ENCODE data around the gene ANKHD1. TPM values are rescaled to one million over a fixed set of nuclear protein-coding genes. Genes with fewer than 3 reads are reported as not detected.
A peak's percentile ranks its signal among the peaks of the same experiment; 100 is the strongest.

The ANKHD1 gene
- total and polyA plus RNA-seq, 4 donors = 17.0 to 138 (median 94.8) TPM

DNA sequence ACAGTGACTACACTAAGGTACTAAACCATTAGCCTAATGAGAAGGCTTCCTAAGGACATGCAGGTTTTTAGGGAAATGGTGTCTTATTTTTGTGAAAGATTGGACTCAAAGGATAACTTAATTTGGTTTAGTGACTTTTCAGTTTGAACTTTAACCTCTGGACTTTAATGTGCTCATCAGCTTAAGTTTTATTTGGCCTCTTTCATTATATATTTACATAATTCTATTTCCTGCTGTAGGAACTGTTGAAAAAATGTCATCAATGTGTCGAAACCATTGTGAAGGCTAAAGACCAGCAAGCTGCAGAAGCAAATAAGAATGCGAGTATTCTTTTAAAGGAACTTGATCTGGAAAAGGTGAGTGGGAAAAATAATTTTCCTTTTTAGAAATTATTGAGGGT, 111.5 kb downstream of the ANKHD1 start:
- Histone ChIP-seq H3K36me3 (ENCODE audit: control insufficient read depth in 1 of 2, insufficient read depth in 2 of 2, low read length in 1 of 2) (peaks cover 0 to 2% of the 10 kb centered on the region in 2 donors), H3K4me1 (ENCODE audit: control insufficient read depth in 1 of 2, insufficient read depth in 2 of 2, low read length in 2 of 2) (no peaks in the 10 kb centered on the region), H3K27ac (ENCODE audit: low read depth in 1 of 2, low read length in 2 of 2) (no peak overlapping the region), H3K9me3 (ENCODE audit: control insufficient read depth, low read length) (no peaks in the 10 kb centered on the region), H3K4me3 (ENCODE audit: low read length in 2 of 2) (no peak overlapping the region), H3K27me3 (ENCODE audit: control insufficient read depth in 1 of 2, insufficient read depth in 2 of 2, low read length in 1 of 2) (no peaks in the 10 kb centered on the region)
- ATAC-seq (ENCODE audit: low FRiP score) = no peak
- DNase-seq = no peak
- 94 to 95% methylated on average over 2 of the region's 2 CpGs for WGBS, 2 donors
- intact Hi-C loops (cut with DNase I) = no loop called here

DNA sequence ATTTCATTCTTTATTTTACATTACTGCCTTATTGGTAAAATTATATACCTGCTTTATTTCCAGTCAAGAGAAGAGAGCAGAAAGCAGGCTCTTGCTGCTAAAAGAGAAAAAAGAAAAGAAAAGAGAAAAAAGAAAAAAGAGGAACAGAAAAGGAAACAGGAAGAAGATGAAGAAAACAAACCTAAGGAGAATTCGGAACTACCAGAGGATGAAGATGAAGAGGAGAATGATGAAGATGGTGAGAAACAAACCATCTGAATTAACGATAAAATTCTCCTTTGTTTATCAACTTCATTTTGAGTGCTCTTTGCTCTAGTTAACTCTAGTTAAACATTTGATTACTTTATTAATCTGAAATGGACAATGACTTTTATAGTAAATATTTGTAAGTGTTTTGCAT, 122.4 kb downstream of the ANKHD1 start:
- no peaks in the 10 kb centered on the region for H3K27me3 ChIP-seq (ENCODE audit: control insufficient read depth in 1 of 2, insufficient read depth in 2 of 2, low read length in 1 of 2)
- DNase-seq (no peak), ATAC-seq (ENCODE audit: low FRiP score) (no peak)
- H3K9me3 ChIP-seq (ENCODE audit: control insufficient read depth, low read length) = no peaks in the 10 kb centered on the region
- WGBS, 2 donors = 88 to 91% methylated on average over 2 of the region's 2 CpGs
- H3K4me3 ChIP-seq (ENCODE audit: low read length in 2 of 2) = no peak overlapping the region
- peaks cover 0 to 10% of the 10 kb centered on the region in 2 donors for H3K36me3 ChIP-seq (ENCODE audit: control insufficient read depth in 1 of 2, insufficient read depth in 2 of 2, low read length in 1 of 2)
- intact Hi-C loops (cut with DNase I) = no loop called here
- H3K4me1 ChIP-seq (ENCODE audit: control insufficient read depth in 1 of 2, insufficient read depth in 2 of 2, low read length in 2 of 2) = no peaks in the 10 kb centered on the region
- no peak overlapping the region for H3K27ac ChIP-seq (ENCODE audit: low read depth in 1 of 2, low read length in 2 of 2)

DNA sequence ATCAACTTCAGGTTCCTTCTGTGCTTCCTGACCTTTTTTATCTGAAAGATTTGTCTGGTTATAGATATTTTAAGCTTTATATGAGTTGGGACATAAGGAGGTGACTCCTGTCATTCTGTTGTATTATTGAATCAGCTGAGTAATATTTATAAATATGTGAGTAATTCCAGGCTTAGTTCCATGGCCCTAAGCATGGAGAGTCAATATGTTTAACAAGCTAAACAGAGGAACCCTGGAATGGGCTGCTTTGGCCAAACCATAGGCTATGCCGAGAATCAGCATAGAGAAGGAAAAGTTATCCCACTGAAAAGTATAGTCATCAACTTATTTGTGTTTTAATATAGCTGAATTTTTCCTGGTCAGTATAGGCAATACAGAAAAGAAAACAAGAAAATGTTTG, 138.6 kb downstream of the ANKHD1 start:
- Histone ChIP-seq H3K27ac (ENCODE audit: low read depth in 1 of 2, low read length in 2 of 2) (no peak overlapping the region), H3K27me3 (ENCODE audit: control insufficient read depth in 1 of 2, insufficient read depth in 2 of 2, low read length in 1 of 2) (no peaks in the 10 kb centered on the region), H3K4me1 (ENCODE audit: control insufficient read depth in 1 of 2, insufficient read depth in 2 of 2, low read length in 2 of 2) (no peaks in the 10 kb centered on the region), H3K36me3 (ENCODE audit: control insufficient read depth in 1 of 2, insufficient read depth in 2 of 2, low read length in 1 of 2) (peaks cover 3 to 10% of the 10 kb centered on the region in 2 donors), H3K9me3 (ENCODE audit: control insufficient read depth, low read length) (no peaks in the 10 kb centered on the region), H3K4me3 (ENCODE audit: low read length in 2 of 2) (no peak overlapping the region)
- 86 to 91% methylated on average over 1 of the region's 1 CpG for WGBS, 2 donors
- ATAC-seq (ENCODE audit: low FRiP score) = no peak
- intact Hi-C loops (cut with DNase I) = no loop called here
- DNase-seq = no peak

DNA sequence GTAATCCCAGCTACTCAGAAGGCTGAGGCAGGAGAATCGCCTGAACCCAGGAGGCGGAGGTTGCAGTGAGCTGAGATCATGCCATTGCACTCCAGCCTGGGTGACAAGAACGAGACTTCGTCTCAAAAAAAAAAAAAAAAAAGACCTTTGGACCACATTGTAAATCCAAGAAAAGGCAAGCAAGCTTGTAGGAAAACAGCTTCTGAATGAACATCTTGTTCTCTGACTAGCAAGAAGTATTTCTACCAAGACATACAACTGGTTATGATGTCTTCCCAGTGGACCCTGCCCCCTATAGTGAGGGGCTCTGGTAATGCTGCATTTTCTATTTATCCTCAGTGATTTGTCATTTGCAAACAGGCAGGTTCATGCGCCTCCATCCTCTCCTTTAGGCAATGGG, 141.3 kb downstream of the ANKHD1 start:
- H3K27me3 ChIP-seq (ENCODE audit: control insufficient read depth in 1 of 2, insufficient read depth in 2 of 2, low read length in 1 of 2) = no peaks in the 10 kb centered on the region
- ATAC-seq (ENCODE audit: low FRiP score) = no peak
- intact Hi-C loops (cut with DNase I) = no loop called here
- no peak for DNase-seq
- no peak overlapping the region for H3K4me3 ChIP-seq (ENCODE audit: low read length in 2 of 2)
- peaks cover 2 to 8% of the 10 kb centered on the region in 2 donors for H3K36me3 ChIP-seq (ENCODE audit: control insufficient read depth in 1 of 2, insufficient read depth in 2 of 2, low read length in 1 of 2)
- H3K4me1 ChIP-seq (ENCODE audit: control insufficient read depth in 1 of 2, insufficient read depth in 2 of 2, low read length in 2 of 2) = no peaks in the 10 kb centered on the region
- WGBS, 2 donors = 85 to 92% methylated on average over 5 of the region's 5 CpGs
- no peaks in the 10 kb centered on the region for H3K9me3 ChIP-seq (ENCODE audit: control insufficient read depth, low read length)
- no peak overlapping the region for H3K27ac ChIP-seq (ENCODE audit: low read depth in 1 of 2, low read length in 2 of 2)

DNA sequence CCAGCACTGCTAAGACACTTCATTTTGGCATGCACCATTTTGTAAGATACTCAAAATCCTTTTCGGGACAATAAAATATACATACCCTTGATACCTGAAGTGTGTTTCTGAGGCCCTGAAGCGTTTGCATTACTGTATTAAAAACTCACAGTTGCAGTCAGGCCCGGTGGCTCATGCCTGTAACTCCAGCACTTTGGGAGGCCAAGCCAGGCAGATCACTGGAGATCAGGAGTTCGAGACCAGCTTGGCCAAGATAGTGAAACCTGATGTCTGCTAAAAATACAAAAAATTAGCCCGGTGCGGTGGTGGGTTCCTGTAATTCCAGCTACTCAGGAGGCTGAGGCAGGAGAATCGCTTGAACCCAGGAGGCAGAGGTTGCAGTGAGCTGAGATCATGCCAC, 143.4 kb downstream of the ANKHD1 start:
- Histone ChIP-seq H3K36me3 (ENCODE audit: control insufficient read depth in 1 of 2, insufficient read depth in 2 of 2, low read length in 1 of 2) (peaks cover 0 to 6% of the 10 kb centered on the region in 2 donors), H3K9me3 (ENCODE audit: control insufficient read depth, low read length) (no peaks in the 10 kb centered on the region), H3K4me1 (ENCODE audit: control insufficient read depth in 1 of 2, insufficient read depth in 2 of 2, low read length in 2 of 2) (peaks cover 0 to 4% of the 10 kb centered on the region in 2 donors), H3K4me3 (ENCODE audit: low read length in 2 of 2) (no peak overlapping the region), H3K27ac (ENCODE audit: low read depth in 1 of 2, low read length in 2 of 2) (no peak overlapping the region), H3K27me3 (ENCODE audit: control insufficient read depth in 1 of 2, insufficient read depth in 2 of 2, low read length in 1 of 2) (no peaks in the 10 kb centered on the region)
- intact Hi-C loops (cut with DNase I) = loop anchor here in 1 of 2 donors (5.0 kb wide), 2 partner anchors 92 to 143 kb away; partner anchors contain the start of genes ANKHD1 and TMCO6
- ATAC-seq (ENCODE audit: low FRiP score) (no peak), DNase-seq (no peak)
- WGBS, 2 donors = 91 to 95% methylated on average over 7 of the region's 7 CpGs

DNA sequence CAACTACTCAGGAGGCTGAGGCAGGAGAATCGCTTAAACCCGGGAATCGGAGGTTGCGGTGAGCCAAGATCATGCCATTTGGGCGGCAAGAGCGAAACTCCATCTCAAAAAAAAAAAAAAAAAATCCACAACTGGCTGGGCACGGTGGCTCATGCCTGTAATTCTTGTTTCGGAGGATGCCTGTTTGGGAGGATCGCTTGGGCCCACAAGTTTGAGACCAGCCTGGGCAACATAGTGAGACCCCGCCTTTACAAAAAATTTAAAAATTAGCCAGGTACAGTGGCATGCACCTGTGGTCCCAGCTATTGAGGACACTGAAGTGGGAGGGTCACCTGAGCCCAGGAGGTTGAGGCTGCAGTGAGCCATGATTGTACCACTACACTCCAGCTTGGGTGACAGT, 144.0 kb downstream of the ANKHD1 start:
- Histone ChIP-seq H3K36me3 (ENCODE audit: control insufficient read depth in 1 of 2, insufficient read depth in 2 of 2, low read length in 1 of 2) (peaks cover 0 to 9% of the 10 kb centered on the region in 2 donors), H3K4me3 (ENCODE audit: low read length in 2 of 2) (no peak overlapping the region), H3K9me3 (ENCODE audit: control insufficient read depth, low read length) (no peaks in the 10 kb centered on the region), H3K4me1 (ENCODE audit: control insufficient read depth in 1 of 2, insufficient read depth in 2 of 2, low read length in 2 of 2) (peaks cover 0 to 4% of the 10 kb centered on the region in 2 donors), H3K27ac (ENCODE audit: low read depth in 1 of 2, low read length in 2 of 2) (no peak overlapping the region), H3K27me3 (ENCODE audit: control insufficient read depth in 1 of 2, insufficient read depth in 2 of 2, low read length in 1 of 2) (no peaks in the 10 kb centered on the region)
- no peak for ATAC-seq (ENCODE audit: low FRiP score)
- intact Hi-C loops (cut with DNase I) = loop anchor here in 1 of 2 donors (5.0 kb wide), 2 partner anchors 92 to 143 kb away; partner anchors contain the start of genes ANKHD1 and TMCO6
- 96% methylated on average over 10 of the region's 10 CpGs for WGBS, 2 donors
- DNase-seq = no peak

DNA sequence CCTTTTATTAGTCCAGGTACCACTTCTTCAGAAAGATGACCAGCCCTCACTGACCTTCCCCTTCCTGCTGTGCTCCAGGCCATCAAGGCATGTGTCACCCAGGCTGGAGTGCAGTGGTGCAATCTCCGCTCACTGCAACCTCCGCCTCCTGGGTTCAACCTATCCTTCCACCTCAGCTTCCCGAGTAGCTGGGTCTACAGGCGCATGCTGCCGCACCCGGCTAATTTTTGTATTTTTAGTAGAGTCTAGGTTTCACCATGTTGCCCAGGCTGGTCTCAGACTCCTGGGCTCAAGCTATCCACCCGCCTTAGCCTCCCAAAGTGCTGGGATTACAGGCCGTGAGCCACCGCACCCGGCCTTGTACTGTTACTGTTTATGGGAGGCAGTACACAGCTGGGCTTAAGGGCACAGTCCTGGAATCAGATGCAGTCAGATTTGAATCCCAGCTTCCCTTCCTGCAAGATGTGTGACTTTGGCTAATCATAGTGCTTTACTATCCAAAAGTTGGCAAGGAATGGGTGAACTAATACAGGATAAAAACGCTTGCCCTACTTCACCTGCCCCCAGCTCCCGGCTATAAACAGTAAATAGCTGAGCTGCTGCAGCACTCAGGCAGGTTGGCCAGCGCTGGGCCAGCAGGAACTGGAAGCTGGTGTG, 145.3 kb downstream of the ANKHD1 start:
- Histone ChIP-seq H3K27ac (ENCODE audit: low read depth in 1 of 2, low read length in 2 of 2) (peak overlapping the region in 1 of 2 donors; percentile 64), H3K9me3 (ENCODE audit: control insufficient read depth, low read length) (no peaks in the 10 kb centered on the region), H3K4me1 (ENCODE audit: control insufficient read depth in 1 of 2, insufficient read depth in 2 of 2, low read length in 2 of 2) (peaks cover 0 to 4% of the 10 kb centered on the region in 2 donors), H3K36me3 (ENCODE audit: control insufficient read depth in 1 of 2, insufficient read depth in 2 of 2, low read length in 1 of 2) (peaks cover 0 to 8% of the 10 kb centered on the region in 2 donors), H3K27me3 (ENCODE audit: control insufficient read depth in 1 of 2, insufficient read depth in 2 of 2, low read length in 1 of 2) (no peaks in the 10 kb centered on the region), H3K4me3 (ENCODE audit: low read length in 2 of 2) (no peak overlapping the region)
- WGBS, 2 donors = 36 to 39% methylated on average over 13 of the region's 13 CpGs
- DNase-seq (no peak), ATAC-seq (ENCODE audit: low FRiP score) (no peak)
- intact Hi-C loops (cut with DNase I) = loop anchor here in 1 of 2 donors (1.0 to 5.0 kb wide), 3 partner anchors 14 to 145 kb away; partner anchors contain the start of genes ANKHD1 and TMCO6

DNA sequence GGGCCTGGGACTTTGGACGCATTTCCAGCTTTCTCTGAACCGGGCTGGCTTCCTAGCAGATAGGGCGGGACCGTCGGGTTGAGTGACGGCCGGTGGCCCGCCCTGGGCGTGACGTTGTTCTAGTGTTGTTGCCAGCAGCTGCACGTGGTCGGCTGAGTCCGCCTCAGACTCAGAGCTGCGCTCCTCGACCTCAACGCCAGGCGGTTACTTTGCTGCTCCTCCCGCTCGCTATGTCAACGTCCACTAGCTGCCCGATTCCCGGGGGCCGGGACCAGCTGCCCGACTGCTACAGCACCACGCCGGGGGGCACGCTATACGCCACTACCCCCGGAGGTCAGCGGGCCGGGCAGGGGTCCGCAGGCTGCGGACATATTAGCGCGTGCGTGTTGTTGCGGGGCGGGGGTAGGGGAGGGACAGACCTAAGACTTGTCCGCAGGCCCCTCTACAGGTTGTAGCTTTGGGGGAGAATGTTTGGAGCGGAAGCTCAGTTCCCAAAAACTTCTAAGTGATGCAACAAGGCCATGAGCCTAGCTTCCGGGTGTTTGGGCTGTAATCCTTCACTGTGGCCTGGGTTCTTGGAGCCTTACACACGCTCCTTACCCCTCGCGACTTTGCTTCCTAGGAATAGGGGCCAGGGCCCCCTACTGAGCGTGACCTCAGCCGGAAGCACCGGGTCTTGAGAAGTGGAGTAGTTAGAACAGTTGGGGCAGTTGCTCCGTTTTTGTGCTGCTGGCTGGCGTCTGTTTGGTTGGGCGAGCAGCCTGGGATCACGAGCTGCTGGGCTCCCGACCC, 146.1 kb downstream of the ANKHD1 start, which contains the start of gene EIF4EBP3:
Gene EIF4EBP3, plus strand, starts transcription at position 155 of the 792 bp plus-strand sequence. Its CDS starts 76 bp downstream, at position 231.
- peak; percentile 98 for ATAC-seq (ENCODE audit: low FRiP score)
- DNase-seq = peak; percentile 99
- Histone ChIP-seq H3K27me3 (ENCODE audit: control insufficient read depth in 1 of 2, insufficient read depth in 2 of 2, low read length in 1 of 2) (no peaks in the 10 kb centered on the region), H3K4me1 (ENCODE audit: control insufficient read depth in 1 of 2, insufficient read depth in 2 of 2, low read length in 2 of 2) (peaks cover 0 to 4% of the 10 kb centered on the region in 2 donors), H3K27ac (ENCODE audit: low read depth in 1 of 2, low read length in 2 of 2) (peak within 1 kb of the TSS; percentile 65 to 83), H3K36me3 (ENCODE audit: control insufficient read depth in 1 of 2, insufficient read depth in 2 of 2, low read length in 1 of 2) (peaks cover 0 to 7% of the 10 kb centered on the region in 2 donors), H3K9me3 (ENCODE audit: control insufficient read depth, low read length) (no peaks in the 10 kb centered on the region), H3K4me3 (ENCODE audit: low read length in 2 of 2) (peak within 1 kb of the TSS; percentile 14 to 27)
- WGBS, 2 donors = 0 to 1% methylated on average over 51 to 52 of the region's 52 CpGs
- intact Hi-C loops (cut with DNase I) = loop anchor here in 1 of 2 donors (1.0 to 5.0 kb wide), 3 partner anchors 14 to 145 kb away; partner anchors contain the start of genes ANKHD1 and TMCO6

All from aorta (tissue), 5 donors.